ENCODE measurements around the gene TRIM2. TPM values are rescaled to one million over a fixed set of nuclear protein-coding genes. Genes with fewer than 3 reads are reported as not detected.

The TRIM2 gene
- total RNA-seq, 2 experiments from 2014 or later, result 1.9 to 3.4 TPM

DNA sequence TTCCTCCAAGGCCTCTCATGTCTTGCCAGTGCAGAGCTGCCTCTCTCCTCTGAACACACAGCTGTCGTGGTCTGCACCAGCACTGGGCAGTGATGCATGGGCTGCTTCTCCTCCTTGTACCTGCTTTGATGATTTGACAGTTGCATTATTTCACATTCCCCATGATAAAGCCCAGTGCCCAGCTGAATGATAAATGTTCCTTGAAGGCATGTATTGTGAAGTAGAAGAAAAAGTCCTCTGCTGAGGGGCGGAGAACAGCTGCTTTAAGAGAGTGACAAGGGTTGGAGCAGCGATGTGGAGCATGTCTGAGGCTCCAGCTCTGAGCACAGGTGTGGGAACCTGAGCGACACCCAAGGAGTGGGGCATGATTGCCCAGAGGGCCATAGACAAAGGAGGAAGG is 21.1 kb upstream of the TRIM2 start:
- Histone ChIP-seq H3K4me1 (ENCODE audit: insufficient read depth, low read length) (no peaks in the 10 kb centered on the region), H3K27ac (ENCODE audit: low read depth in 1 of 2, low read length in 2 of 2) (no peak overlapping the region), H3K9me3 (ENCODE audit: control insufficient read depth in 1 of 2, insufficient read depth in 1 of 2, low read length in 2 of 2) (no peaks in the 10 kb centered on the region), H3K4me3 (ENCODE audit: low read length) (no peak overlapping the region), H3K36me3 (ENCODE audit: insufficient read depth, low read length) (no peaks in the 10 kb centered on the region), H3K27me3 (ENCODE audit: control insufficient read depth in 1 of 2, insufficient read depth in 2 of 2, low read length in 2 of 2) (no peaks in the 10 kb centered on the region)
- CTCF ChIA-PET, result no interaction called here
- POLR2A ChIA-PET, result interaction anchor here (0.6 kb wide), 1 partner anchor 40 kb away, joined by 3 read pairs; no protein-coding TSS in a partner anchor
- ATAC-seq (ENCODE audit: poor library complexity) (no peak), DNase-seq (no peak)
- intact Hi-C loops (cut with DNase I, micrococcal nuclease), result no loop called here
- Mint-ChIP-seq H3K27ac (no peak overlapping the region), H3K4me3 (no peak overlapping the region), H3K36me3 (ENCODE audit: low read depth) (no peaks in the 10 kb centered on the region), H3K9me3 (no peaks in the 10 kb centered on the region), H3K4me1 (ENCODE audit: low read depth) (no peaks in the 10 kb centered on the region), H3K27me3 (no peaks in the 10 kb centered on the region)
- TF ChIP-seq, protein P1, sequence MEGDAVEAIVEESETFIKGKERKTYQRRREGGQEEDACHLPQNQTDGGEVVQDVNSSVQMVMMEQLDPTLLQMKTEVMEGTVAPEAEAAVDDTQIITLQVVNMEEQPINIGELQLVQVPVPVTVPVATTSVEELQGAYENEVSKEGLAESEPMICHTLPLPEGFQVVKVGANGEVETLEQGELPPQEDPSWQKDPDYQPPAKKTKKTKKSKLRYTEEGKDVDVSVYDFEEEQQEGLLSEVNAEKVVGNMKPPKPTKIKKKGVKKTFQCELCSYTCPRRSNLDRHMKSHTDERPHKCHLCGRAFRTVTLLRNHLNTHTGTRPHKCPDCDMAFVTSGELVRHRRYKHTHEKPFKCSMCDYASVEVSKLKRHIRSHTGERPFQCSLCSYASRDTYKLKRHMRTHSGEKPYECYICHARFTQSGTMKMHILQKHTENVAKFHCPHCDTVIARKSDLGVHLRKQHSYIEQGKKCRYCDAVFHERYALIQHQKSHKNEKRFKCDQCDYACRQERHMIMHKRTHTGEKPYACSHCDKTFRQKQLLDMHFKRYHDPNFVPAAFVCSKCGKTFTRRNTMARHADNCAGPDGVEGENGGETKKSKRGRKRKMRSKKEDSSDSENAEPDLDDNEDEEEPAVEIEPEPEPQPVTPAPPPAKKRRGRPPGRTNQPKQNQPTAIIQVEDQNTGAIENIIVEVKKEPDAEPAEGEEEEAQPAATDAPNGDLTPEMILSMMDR (IDR thresholded peaks at IDR 0.05), result no peak

DNA sequence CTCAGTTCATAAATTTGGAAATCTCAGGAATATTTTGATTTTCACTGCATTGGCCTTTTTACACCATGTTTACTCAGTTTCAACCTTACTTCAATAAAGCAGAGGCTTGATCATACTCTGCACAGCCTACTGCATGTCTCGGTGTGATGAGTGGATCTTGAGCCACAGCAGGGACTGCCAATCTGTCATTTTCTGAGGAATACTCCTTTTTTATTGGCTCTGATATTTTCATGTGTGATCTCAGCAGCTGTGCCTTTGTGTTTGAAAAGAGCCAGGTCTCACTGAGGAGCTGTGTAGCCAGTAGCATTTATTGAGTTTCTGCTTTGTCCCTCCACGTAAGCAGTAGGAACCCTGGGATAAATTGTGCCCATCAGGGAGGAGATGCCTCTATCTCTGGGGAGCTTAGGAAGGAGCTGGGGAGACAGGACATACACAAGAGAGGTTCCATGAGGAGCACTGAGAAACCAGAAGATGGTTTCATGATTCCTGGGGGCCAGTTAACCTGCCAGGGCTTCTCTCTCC is 18.9 kb upstream of the TRIM2 start:
- TF ChIP-seq, protein P1 (IDR thresholded peaks at IDR 0.05), result no peak

DNA sequence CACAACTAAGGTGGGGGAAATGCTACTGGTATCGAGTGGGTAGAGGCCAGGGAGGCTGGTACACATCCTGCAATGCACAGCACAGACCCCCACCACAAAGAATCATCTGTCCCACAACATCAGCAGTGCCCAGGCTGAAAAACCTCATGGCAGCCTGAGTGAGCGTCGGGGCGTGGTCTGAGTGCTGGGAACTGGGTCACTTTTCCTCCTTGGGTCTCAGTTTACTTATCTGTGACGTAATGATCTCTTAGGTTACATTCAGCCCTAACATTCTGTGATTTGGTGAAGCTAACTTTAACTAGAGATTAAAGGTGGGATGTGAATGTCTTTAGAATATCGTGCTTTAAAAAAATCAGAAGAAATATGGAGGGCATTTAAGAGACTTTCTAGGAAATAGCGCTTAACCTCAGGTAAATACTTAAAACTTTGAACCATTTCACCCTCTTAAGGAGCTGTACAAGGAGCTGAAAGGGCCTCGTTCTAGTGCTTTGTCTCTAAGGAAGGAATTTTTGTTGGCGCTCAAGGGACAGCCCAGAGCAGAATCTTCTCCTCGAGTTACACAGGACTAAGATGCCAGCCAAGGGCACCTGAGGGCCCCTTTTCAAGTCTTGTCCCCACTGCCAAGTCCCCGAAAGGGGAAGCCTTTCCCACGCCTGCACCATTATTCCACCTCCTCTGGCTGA is 18.1 kb upstream of the TRIM2 start:
- POLR2A ChIA-PET, result no interaction called here
- H3K36me3 Mint-ChIP-seq (ENCODE audit: low read depth), result no peaks in the 10 kb centered on the region
- CTCF ChIA-PET, result no interaction called here

More for the DNA sequence above, 18.9 kb upstream of the TRIM2 start:
- H3K36me3 ChIP-seq (ENCODE audit: insufficient read depth, low read length), result no peaks in the 10 kb centered on the region
- DNase-seq, result no peak
- no peaks in the 10 kb centered on the region for H3K4me1 ChIP-seq (ENCODE audit: insufficient read depth, low read length)
- Mint-ChIP-seq H3K27ac (no peak overlapping the region), H3K4me3 (no peak overlapping the region), H3K9me3 (no peaks in the 10 kb centered on the region), H3K4me1 (ENCODE audit: low read depth) (no peaks in the 10 kb centered on the region), H3K27me3 (no peaks in the 10 kb centered on the region), H3K36me3 (ENCODE audit: low read depth) (no peaks in the 10 kb centered on the region)
- ATAC-seq (ENCODE audit: poor library complexity), result no peak
- H3K27me3 ChIP-seq (ENCODE audit: control insufficient read depth in 1 of 2, insufficient read depth in 2 of 2, low read length in 2 of 2), result no peaks in the 10 kb centered on the region
- ChIA-PET CTCF (no interaction called here), POLR2A (no interaction called here)
- H3K9me3 ChIP-seq (ENCODE audit: control insufficient read depth in 1 of 2, insufficient read depth in 1 of 2, low read length in 2 of 2), result no peaks in the 10 kb centered on the region
- no peak overlapping the region for H3K4me3 ChIP-seq (ENCODE audit: low read length)
- intact Hi-C loops (cut with DNase I, micrococcal nuclease), result no loop called here
- no peak overlapping the region for H3K27ac ChIP-seq (ENCODE audit: low read depth in 1 of 2, low read length in 2 of 2)

More for the DNA sequence above, 18.1 kb upstream of the TRIM2 start:
- Histone ChIP-seq H3K27ac (ENCODE audit: low read depth in 1 of 2, low read length in 2 of 2) (no peak overlapping the region), H3K36me3 (ENCODE audit: insufficient read depth, low read length) (no peaks in the 10 kb centered on the region), H3K9me3 (ENCODE audit: control insufficient read depth in 1 of 2, insufficient read depth in 1 of 2, low read length in 2 of 2) (no peaks in the 10 kb centered on the region), H3K27me3 (ENCODE audit: control insufficient read depth in 1 of 2, insufficient read depth in 2 of 2, low read length in 2 of 2) (no peaks in the 10 kb centered on the region), H3K4me1 (ENCODE audit: insufficient read depth, low read length) (no peaks in the 10 kb centered on the region), H3K4me3 (ENCODE audit: low read length) (no peak overlapping the region)
- H3K27ac Mint-ChIP-seq, result no peak overlapping the region
- no peaks in the 10 kb centered on the region for H3K27me3 Mint-ChIP-seq
- no peak for ATAC-seq (ENCODE audit: poor library complexity)
- H3K4me3 Mint-ChIP-seq, result no peak overlapping the region
- H3K4me1 Mint-ChIP-seq (ENCODE audit: low read depth), result no peaks in the 10 kb centered on the region
- DNase-seq, result no peak
- TF ChIP-seq, protein P1 (IDR thresholded peaks at IDR 0.05), result no peak
- H3K9me3 Mint-ChIP-seq, result no peaks in the 10 kb centered on the region
- intact Hi-C loops (cut with DNase I, micrococcal nuclease), result no loop called here
